GM21528 (cell line): ENCODE measurements around the gene HS1BP3.

ENCODE experiments used
- ATAC-seq: cut with Tn5 transposase; IDR thresholded peaks from one replicate; pipeline ENCODE4 v1.9.1; 2021; ENCODE audit warnings: mild to moderate bottlenecking, moderate library complexity; ENCODE audit not compliant: unreplicated experiment, low FRiP score

Gene HS1BP3

DNA sequence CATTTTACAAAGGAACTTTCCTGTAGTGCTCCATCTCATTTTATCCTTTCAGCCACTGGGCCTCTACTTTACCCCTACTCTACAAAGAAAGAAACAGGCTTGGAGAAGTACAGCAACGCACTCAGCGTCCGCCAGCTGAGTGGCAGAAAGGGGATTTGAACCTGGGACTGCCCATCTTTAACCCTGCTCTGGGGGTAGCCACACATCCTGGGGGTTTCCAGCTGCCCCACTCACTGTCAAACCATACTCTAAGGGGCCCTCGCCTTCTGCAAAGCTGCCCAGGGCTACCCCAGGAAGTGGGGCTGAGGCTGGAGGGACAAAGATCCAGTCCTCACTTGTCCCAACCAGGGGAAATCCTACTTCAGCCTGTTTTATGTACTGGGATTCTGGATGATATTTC, 17.9 kb downstream of the HS1BP3 start:
- ATAC-seq: no peak

DNA sequence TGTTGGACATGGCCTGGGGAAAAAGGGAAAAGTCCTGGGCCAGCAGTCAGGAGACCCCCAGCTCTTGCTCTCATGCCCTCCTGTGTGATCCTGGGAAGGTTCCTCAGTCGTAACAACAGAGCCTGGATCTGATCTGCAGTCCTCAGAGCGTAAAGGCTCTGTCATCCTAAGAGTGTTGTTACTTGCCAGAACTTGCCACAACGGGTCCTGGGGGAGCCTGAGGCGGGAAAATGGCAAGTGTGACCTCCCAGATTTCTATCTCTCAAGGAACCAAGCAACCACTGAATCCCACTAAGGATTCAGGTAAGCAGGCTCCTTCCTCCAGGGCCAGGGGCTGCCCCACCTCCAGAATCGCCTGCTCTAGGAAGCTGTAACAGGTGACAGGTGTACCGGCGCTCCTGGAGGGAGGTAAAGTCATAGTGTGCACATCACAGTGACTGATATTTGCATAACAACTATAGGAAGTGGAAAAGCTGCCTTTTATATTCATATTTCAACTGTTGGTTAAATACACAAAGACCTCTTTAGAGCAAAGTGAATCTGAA, 18.4 kb downstream of the HS1BP3 start:
- no peak for ATAC-seq

DNA sequence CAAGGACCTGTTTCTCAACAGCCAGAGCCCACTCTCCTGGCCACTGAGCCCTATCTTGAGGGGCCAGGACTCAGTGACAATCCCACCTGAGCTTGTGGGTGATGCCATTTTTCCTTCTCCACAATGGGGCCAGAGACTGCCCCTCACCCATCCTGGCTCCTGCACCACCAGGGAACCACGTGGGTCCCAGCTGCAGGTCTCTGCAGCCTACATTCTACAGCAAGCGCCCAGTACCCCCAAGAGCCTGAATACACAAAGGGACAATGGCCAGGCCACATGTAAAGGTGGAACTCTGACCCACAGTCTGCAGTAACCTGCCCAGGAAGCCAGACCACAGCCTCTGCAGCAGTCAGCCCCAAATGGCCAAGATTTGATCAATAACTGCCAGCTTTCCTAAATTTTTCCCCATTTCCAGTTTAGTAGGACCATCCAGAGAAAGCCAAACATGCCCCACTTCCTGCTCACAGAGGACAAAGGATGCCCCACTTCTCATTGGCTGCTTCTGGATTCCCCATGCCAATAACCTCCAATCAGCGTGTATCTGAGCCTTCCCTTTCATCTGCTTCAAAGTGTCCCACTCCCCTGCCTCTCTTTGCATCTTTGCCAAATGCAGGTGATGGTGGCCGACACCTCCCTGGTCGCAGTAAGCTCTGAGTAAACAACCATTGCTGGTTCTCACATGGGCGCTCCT, 19.1 kb downstream of the HS1BP3 start:
- no peak for ATAC-seq

DNA sequence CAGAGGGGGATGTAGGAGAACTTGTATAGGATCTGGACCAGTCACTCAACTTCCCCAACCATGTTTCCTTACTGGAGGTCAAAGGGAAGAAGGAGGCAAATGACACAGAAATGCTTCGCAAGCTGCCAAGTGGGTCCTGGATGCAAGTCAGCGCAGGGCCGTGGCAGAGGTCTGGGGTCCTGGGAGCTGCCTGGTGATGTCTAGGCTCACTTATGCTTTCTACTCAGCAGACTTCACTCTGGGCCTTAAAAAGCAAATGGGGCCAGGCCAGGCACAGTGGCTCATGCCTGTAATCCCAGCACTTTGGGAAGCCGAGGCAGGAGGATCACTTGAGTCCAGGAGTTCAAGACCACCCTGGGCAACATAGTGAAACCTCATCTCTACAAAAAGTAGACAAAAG, 19.9 kb downstream of the HS1BP3 start:
- no peak for ATAC-seq

DNA sequence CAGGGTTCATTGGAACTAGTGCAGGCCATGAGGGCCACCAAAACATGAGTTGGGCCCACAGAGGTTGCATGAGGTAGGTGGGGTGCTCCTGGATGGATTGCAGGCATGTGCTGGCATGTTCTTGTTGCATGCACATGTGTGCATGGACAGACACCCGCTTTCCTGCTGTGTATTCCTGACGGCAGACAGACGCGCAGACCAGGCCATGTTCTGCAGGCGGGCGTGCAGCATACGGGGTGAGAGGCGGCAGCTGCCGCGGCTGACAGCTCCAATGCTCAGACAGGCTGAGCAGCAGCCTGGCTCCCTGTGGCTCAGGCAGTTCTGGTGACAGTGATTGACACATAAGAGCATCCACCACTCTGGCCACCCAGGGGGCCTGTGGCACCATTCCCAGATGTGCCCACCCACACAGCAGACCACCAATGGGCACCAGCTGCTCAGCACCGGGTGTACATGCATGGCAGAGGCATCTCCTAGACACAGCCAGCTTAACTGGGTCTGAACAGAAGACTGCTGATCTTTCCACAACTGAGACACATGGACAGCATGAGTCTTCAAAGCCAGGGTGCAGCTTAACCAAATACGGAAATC, 21.2 kb downstream of the HS1BP3 start:
- ATAC-seq: no peak

DNA sequence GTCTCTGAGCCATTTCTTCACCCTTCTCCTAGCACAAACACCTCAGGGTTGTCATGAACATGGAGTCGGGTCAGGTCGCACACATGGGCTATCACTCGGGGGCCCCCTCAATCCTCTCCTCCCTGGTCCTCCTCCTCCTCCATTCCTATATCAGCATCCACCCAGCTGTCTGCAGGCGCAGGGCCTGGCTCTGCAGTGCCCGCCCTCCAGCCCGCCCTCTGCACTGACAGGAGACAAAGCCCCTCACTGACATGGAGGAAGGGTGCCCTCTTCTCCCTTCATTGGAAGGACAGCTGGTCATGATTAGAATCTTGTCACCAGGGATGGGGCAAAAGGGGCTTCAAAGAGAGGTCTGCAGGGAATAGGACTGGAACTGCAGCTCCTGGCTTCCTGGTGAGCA, 21.7 kb downstream of the HS1BP3 start:
- ATAC-seq: no peak

DNA sequence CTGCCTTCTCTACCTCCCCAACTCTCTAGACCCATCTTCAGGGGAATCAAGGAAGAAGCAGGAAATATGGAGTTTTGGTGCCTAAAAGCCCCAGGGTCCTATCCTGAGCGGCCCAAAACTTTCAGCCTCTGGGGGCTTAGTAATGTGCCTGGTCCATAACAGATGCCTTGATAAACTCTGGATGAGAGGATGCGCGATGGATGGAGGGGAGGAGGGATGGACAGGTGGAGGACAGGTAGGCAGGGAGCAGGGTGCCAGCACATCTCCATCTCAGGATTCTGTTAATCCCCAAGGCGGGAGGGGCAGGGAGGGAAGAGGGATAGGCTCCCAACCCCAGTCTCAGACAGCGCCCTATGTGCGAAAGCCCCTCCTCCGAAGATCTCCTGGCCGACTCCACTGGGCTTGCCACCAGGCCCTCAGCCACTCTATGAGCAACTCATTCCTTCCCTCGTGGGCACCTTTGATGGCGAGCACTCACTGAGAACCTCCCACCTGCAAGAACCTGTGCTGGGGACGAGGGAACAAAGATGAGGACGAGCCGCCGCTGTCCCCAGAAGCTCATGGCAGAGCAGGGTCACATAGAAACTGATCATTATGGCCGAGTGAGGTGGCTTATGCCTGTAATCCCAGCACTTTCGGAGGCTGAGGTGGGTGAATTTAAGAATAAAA, 23.1 kb downstream of the HS1BP3 start:
- no peak for ATAC-seq

DNA sequence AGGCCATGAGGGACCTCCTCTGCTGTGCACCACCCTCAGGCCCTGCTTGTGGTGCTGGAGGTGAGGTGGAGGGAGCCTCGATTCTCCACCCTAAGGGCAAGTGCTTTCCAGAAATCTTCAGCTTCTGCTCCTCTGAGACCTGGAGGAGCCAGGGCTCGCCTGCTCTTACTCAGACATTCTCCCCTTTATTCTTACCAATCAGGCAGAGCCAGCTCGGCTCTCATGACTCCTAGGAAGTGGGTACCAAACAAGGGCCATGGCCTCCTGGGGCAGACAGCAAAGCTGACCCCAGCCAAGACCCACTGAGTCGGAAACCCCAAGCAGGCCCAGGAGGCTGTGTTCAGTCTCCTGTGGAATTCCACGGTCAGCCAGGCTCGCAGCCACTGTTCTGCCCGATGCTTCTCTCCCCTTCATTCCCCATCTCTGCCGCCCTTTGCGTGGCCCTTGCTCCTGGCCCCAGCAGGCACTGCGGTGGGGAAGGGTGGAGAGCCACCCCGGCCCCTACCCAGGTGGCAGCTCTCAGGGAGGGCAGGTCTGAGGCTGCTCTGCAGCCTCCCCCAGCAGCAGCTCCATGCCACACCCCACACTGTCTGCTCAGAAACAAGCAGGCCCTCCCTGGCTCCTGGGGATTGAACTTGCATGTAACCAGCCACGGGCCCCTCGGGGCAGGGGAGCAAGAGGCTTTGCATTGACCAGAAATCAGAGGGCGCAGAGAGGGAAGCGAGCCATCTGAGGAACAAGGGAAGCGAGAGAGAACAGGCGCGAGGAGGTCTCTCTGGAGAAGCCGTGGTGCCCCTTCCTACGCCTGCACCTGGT, 24.0 kb downstream of the HS1BP3 start:
- ATAC-seq: no peak

DNA sequence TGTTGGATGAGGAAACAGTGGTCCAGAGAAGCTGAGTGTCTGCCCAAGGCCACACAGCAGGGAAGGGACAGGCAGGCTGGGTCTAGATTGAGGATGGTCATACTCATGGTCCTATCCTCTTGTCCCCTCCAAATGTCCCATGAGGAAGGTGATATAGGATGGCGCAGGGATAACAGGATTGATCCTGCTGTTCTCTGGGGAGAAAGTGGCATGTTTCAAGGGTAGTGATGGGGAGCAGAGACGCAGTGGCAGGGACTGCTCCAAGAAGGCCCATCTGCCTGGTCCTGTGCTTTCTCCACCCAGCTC, 24.6 kb downstream of the HS1BP3 start:
- ATAC-seq: no peak

DNA sequence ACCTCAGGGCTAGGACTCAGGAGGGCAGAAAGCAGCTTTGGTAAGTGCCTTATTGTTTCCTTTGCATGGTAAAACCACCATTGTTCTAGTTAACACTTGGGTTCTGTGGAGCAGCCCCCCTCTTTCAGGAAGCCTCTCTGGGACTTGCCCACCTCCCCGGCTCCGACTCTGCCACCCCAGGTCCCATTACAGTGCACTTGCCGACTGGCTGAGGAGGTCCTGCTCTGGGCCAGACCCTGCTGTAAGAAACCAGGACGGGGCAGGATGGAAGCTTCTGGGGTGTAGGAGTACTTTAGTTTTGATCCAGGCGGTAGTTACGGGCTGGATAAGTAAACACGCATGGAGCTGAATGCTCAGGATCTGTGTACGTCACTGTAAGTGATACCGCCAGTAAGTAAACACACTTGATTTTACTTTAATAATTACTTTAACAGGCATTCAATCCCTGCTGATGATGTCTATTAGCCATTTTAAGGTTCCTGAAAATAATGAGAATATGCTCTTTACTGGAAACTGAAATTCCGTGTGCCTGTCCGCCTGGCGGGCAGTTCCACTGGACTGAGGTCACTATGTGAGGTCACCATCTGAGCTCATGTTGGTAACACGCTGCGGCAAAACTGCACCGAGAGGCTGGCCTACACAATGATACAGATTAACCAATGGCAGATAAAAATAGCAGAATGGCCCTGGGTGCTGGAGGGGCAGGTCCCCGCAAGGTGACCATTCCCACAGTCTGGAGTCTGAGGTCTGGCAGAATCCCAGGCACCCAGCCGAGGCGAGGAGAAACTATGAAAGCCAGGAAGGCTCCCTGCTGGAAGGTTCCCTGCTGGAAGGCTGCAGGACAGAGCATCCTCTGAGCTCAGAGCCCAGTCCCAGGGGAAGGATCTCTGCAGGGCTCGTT, 25.2 kb downstream of the HS1BP3 start:
- ATAC-seq: no peak

DNA sequence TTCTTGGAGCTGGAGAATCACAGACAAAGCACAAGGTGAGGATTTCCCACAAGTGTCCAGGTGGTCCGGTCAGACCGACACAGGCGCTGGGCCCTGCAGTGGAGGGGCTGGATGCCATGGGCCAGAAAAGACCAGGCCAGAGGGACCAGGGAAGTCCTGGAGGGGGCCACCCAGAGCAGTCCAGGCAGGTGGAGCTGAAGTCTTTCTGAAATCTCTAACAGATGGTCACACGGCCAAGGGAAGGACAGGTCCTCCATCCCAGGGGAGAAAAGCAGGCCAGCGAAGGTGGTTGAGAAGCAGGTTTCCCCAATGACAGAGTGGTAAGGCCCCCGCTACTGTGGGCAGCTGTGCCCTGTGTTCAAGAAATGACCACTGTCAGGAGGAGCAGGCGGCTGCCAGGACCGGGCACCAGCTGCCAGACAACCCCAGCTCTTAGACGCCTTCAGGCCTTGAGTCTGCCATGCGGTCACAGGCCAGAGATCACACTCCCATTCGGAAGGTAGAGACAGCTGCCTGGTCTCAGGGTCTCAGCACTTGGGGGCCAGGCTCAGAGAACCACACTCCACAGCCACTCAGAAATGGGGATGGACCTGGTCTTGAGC, 25.9 kb downstream of the HS1BP3 start:
- ATAC-seq: no peak

DNA sequence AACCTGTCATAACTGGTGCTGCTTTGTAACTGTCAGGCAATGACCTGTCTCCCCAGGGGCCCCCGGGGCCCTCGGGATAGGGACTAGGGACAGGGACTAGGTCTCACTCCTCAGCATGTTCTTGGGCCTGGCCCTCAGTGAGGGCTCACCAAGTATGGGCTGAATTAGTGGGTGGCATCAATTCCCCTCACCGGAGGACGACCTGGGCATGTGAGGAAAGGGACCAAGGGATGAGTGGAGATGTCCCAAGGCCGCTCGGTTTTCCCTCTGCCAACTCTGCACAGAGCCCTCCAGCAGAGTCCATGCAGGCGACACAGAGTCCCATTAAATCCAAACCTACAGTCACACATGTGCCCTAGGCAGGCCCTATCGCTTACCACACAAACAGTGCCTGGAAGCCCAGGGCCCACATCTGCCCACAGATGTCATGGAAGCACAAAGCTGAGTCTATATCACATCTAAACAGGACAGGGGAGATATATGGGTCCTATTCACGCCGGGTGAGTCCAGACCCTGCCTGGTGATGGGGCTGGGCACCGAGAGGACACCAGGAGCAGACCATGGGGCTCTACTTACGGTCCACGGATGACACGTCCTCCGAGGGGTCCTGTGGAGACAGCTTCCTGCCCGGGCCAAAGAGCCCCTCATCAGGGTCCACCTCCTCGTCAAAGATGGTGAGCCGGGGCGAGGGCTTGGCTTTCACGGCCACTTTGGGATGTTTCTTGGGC, 26.6 kb downstream of the HS1BP3 start:
- no peak for ATAC-seq

DNA sequence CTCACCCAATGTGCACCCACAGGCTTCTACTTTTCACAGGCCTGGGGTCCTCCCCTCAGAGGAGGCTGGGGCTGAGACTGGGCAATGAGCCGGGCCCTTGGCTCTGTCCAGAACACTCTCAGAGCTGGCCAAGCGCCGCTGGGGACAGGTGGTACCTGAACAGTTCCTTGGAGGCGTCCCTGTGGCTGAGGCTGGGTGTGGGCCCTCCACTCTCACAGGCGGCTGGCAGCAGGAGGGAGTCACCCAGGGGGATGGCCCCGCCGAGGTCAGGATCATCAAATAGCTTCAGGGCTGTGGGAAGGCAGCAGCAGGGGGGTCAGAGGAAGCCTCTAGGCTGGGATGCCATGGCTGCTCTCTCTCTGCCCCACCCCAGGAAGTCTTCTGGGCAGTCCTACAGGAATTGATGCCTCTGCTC, 27.1 kb downstream of the HS1BP3 start:
- no peak for ATAC-seq

DNA sequence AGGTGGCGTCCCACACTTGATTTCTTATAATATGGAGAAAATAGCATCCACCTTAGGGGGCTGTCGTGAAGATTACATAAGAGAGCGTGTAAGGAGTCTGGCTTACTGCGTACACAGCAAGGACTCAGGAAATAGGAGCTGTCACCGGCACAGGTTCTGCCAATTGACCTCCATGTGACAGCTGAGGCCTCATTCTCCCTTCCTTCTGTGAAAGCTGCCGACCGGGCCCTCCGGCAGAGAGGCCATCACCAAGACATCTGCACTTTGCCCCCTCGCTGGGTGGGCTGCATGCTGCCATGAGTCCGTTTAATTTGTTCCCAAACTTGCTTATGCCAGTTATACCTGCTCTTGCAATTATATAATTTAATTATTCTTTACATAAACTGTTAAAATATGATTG, 27.7 kb downstream of the HS1BP3 start:
- ATAC-seq: no peak

DNA sequence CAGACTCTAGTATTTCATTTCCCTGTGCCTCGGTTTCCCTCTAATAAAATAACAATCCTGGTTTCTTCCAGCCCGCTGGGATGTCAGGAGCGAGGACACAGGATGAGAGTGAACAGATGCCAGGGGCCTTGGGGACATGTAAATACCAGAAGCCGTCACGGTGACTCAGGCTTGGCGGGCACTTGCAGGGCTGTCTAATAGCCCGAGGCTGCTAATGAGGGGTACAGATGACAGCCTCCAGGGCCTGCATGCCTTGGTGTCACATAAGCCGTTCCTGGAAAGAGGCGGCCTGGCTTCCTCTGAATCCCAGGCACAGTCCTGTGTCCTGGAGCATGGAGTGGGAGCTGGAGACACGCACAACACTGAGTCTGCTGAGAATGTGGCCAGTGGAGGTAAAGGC, 28.2 kb downstream of the HS1BP3 start:
- ATAC-seq: no peak

DNA sequence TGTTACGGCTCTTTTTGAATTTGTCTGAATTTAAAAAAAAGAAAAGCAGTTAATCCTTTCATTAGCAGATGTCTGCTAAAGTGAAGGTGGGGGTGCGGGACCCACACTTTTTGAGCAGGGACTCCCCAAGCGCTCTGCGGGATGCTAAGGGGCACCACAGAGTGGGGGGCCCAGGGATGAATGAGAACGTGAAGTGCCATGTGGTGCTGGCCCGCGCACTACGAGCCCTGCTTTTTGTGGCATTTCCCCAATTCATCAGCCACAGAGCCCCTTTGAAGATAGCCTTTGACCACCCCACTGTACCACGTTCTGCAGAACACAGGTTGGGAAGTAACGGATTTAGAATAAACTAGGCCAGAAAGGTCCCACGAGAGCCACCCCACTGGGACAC, 28.6 kb downstream of the HS1BP3 start:
- no peak for ATAC-seq

DNA sequence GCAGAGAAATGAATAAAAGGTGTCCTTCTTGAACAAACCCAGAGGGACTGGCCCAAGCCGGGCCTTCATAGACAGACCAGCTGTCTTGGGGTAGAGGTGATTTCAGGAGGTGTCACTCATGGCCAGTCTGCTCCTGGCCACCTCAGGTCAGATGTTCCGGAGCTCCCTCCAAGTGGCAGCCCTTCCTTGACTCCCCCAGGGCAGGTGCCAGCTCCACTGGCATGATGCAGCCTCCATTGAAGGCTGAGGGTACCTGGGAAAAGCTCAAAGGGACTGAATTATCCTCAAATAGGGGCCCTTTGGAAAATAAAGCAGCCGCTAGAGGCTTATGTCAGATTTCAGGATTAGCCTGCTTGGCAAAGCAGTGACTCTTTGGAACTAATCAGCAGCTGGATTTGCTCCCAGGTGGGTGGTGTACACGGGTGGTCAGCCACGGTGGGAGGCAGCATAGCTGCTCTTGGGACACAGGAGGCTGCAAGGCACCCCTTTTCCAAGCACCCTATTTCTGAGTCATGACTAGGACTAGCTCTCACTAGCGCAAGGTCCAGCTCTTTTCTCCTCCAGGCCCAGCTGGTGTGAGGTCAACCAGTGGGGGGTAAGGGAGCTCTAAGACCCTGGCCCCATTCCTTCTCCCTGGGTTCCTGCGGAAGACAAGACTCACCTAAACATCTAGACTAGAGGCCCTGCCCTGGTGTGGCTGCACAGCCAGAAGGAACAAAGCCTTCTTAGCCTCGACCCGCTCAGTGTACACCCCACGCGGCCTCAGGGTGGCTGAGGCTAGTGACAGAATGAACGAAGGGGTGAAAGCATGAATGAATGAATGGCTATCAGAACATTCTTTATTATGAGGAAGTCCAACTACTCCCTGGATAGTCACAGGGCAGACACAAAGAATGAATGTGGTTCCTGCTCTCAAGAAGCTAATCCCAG, 29.3 kb downstream of the HS1BP3 start:
- ATAC-seq: no peak
